GM13976 (cell line): ENCODE results near the gene CARS2.

Source experiments
- DNase-seq: peaks from one replicate; pipeline ENCODE4 v3.0.0; 2012; ENCODE audit warnings: low spot score
- CTCF ChIP-seq: IDR thresholded peaks from 2 replicates; pipeline ENCODE4 v1.5.1; 2012; ENCODE audit warnings: borderline replicate concordance, mild to moderate bottlenecking; ENCODE audit not compliant: insufficient read depth; ENCODE audit errors: extremely low read depth, missing control alignments, control extremely low read depth
- in situ Hi-C: fragments of 300-500 bp; cut with MboI; formaldehyde crosslinking; loops from one replicate; pipeline ENCODE4 v1.12.0; 2022; ENCODE audit warnings: low sequenced_read_pairs, mixed read lengths, inconsistent platforms; ENCODE audit not compliant: unreplicated experiment

CARS2 gene

GRCh38 chr13:110648848-110649421 lies 57.0 kb downstream of the CARS2 start:
- no peak for DNase-seq
- in situ Hi-C loops: no loop called here
- no peak for TF ChIP-seq CTCF

GRCh38 chr13:110648146-110648819 lies 57.6 kb downstream of the CARS2 start:
- in situ Hi-C loops: no loop called here
- no peak for TF ChIP-seq CTCF
- DNase-seq: no peak

- DNase-seq: no peak
- TF ChIP-seq CTCF: no peak
- in situ Hi-C loops: no loop called here
Measured at GRCh38 chr13:110647365-110647737, 58.6 kb downstream of the CARS2 start.

- DNase-seq: no peak
- in situ Hi-C loops: no loop called here
- no peak for TF ChIP-seq CTCF
Measured at GRCh38 chr13:110646442-110647364, 59.2 kb downstream of the CARS2 start.

GRCh38 chr13:110645750-110646149 lies 60.2 kb downstream of the CARS2 start:
- in situ Hi-C loops: no loop called here
- no peak for TF ChIP-seq CTCF

GRCh38 chr13:110644892-110645521 lies 60.9 kb downstream of the CARS2 start:
- in situ Hi-C loops: no loop called here
- peak; percentile 77 for DNase-seq
- TF ChIP-seq CTCF: peak; percentile 47

More at GRCh38 chr13:110645750-110646149, 60.2 kb downstream of the CARS2 start:
- no peak for DNase-seq
